GM12878 (cell line): Measurements from ENCODE around the gene SNAPIN.

Source experiments
- ASH2L ChIP-seq: fragments of 300-600, 200-600 bp; sonication (generic); IDR thresholded peaks from 2 replicates; pipeline ENCODE4 v1.6.1; 2017; ENCODE audit warnings: low read depth, mild to moderate bottlenecking, borderline replicate concordance
- CTCF ChIP-seq, 3 experiments: IDR thresholded peaks in 2 of 3; conservative IDR thresholded peaks in 1 of 3; 2 replicates each; pipeline ENCODE4 v1.5.1; 2011; ENCODE audit warnings: low read depth in 3 of 3, low read length in 3 of 3, mild to moderate bottlenecking in 3 of 3, control low read depth in 2 of 3, moderate library complexity in 2 of 3, inconsistent platforms in 1 of 3, mixed read lengths in 1 of 3; ENCODE audit not compliant: control insufficient read depth in 2 of 3, insufficient read depth in 1 of 3; ENCODE audit errors: extremely low read depth in 1 of 3
- EZH2 ChIP-seq: IDR thresholded peaks from 2 replicates; pipeline ENCODE4 v1.6.1; 2012; ENCODE audit warnings: low read depth, mild to moderate bottlenecking, control low read depth, inconsistent platforms, low read length, borderline replicate concordance; ENCODE audit not compliant: control insufficient read depth
- HDAC6 ChIP-seq: fragments of 200-600 bp; sonication (generic); IDR thresholded peaks from one replicate; pipeline ENCODE4 v1.8.0; 2017; ENCODE audit warnings: antibody characterized with exemption; ENCODE audit not compliant: unreplicated experiment
- IKZF1 ChIP-seq: fragments of 450-650 bp; conservative IDR thresholded peaks from 2 replicates; pipeline ENCODE4 v1.6.1; 2017; ENCODE audit warnings: antibody characterized with exemption, mild to moderate bottlenecking
- JUND ChIP-seq: IDR thresholded peaks from 2 replicates; pipeline ENCODE4 v1.6.1; 2012; ENCODE audit warnings: low read depth, mild to moderate bottlenecking, low read length, improper control_type of control experiment, moderate library complexity
- TARDBP ChIP-seq: IDR thresholded peaks from 2 replicates; pipeline ENCODE4 v1.6.1; 2016; ENCODE audit warnings: borderline replicate concordance
- ZNF274 ChIP-seq: IDR thresholded peaks from one replicate; pipeline ENCODE4 v1.8.0; 2011; ENCODE audit not compliant: insufficient read length, insufficient read depth
- TF ChIP-seq, protein P1 (sequence below): IDR thresholded peaks from 2 replicates; pipeline ENCODE4 v1.6.1; 2012; ENCODE audit warnings: low read depth, low read length, improper control_type of control experiment
- TF ChIP-seq, protein P2 (sequence below): IDR thresholded peaks from 2 replicates; pipeline ENCODE4 v1.6.1; 2012; ENCODE audit warnings: mild to moderate bottlenecking, low read depth, low read length

DNA sequence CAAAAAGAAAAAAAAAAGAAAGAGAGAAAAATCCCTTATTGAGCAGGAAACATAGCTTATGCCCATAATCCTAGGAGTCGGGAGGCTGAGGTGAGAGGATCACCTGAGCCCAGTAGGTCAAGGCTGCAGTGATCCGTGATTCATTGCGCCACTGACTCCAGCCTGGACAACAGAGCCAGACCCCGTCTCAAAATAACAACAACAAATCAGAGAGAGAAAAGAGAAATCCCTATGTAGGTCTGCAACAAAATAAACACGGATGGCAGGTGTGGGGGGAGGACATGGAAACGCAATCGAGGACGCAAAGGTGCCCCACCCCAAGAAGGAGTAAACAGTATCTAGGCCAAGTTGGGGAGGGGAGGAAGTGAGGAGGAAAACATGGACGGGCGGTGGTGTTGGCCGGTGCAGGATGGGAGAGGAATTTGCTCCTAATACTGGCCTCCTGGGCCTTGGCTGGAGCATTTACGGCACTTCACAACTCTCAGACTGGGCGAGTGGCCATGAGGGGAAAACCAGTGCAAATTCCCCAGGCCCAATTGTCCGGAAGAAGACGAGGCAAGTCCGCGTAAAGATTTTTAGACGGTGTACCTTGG is 25.2 kb upstream of the SNAPIN start:
- no peak for TF ChIP-seq HDAC6
- TF ChIP-seq, protein P1, sequence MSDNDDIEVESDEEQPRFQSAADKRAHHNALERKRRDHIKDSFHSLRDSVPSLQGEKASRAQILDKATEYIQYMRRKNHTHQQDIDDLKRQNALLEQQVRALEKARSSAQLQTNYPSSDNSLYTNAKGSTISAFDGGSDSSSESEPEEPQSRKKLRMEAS = no peak
- TF ChIP-seq CTCF (IDR thresholded peaks at IDR 0.05 in 2 of 3, conservative IDR thresholded peaks at IDR 0.05 in 1 of 3; ENCODE audit: control insufficient read depth in 2 of 3, extremely low read depth in 1 of 3, insufficient read depth in 1 of 3, low read depth in 3 of 3, low read length in 3 of 3) = no peak
- TF ChIP-seq JUND = no peak
- TF ChIP-seq TARDBP = no peak
- no peak for TF ChIP-seq ZNF274
- TF ChIP-seq, protein P2, sequence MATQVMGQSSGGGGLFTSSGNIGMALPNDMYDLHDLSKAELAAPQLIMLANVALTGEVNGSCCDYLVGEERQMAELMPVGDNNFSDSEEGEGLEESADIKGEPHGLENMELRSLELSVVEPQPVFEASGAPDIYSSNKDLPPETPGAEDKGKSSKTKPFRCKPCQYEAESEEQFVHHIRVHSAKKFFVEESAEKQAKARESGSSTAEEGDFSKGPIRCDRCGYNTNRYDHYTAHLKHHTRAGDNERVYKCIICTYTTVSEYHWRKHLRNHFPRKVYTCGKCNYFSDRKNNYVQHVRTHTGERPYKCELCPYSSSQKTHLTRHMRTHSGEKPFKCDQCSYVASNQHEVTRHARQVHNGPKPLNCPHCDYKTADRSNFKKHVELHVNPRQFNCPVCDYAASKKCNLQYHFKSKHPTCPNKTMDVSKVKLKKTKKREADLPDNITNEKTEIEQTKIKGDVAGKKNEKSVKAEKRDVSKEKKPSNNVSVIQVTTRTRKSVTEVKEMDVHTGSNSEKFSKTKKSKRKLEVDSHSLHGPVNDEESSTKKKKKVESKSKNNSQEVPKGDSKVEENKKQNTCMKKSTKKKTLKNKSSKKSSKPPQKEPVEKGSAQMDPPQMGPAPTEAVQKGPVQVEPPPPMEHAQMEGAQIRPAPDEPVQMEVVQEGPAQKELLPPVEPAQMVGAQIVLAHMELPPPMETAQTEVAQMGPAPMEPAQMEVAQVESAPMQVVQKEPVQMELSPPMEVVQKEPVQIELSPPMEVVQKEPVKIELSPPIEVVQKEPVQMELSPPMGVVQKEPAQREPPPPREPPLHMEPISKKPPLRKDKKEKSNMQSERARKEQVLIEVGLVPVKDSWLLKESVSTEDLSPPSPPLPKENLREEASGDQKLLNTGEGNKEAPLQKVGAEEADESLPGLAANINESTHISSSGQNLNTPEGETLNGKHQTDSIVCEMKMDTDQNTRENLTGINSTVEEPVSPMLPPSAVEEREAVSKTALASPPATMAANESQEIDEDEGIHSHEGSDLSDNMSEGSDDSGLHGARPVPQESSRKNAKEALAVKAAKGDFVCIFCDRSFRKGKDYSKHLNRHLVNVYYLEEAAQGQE = no peak
- no peak for TF ChIP-seq IKZF1
- no peak for TF ChIP-seq EZH2
- no peak for TF ChIP-seq ASH2L
